Esophagus squamous epithelium (tissue), 4 donors: Measurements from ENCODE around the gene KLHL18.

Experiments
- CTCF ChIP-seq, 6 experiments: fragments of 450-650 bp in 4 of 6; fragments of 200-600 bp in 2 of 6; sonication (generic) in 2 of 6; IDR thresholded peaks; one replicate each; pipeline ENCODE4 v1.5.1; 2016 to 2019; ENCODE audit warnings: antibody characterized with exemption in 6 of 6, mild to moderate bottlenecking in 4 of 6, moderate library complexity in 4 of 6
- POLR2A ChIP-seq, 4 donors: fragments of 450-650 bp; IDR thresholded peaks; one replicate each; pipeline ENCODE4 v1.6.1; 2017; ENCODE audit warnings: antibody characterized with exemption in 4 of 4, mild to moderate bottlenecking in 4 of 4, moderate library complexity in 3 of 4

GRCh38 chr3:47293822-47294221 is 11.1 kb downstream of the KLHL18 start:
- TF ChIP-seq POLR2A (IDR thresholded peaks at IDR 0.05) (no peak), CTCF (IDR thresholded peaks at IDR 0.05) (no peak)
